Peyer's patch (tissue), 4 donors: ENCODE data around the gene APOBEC4. TPM values are rescaled to one million over a fixed set of nuclear protein-coding genes. Genes with fewer than 3 reads are reported as not detected.

Experiments
- DNase-seq, 3 donors: peaks; one replicate each; pipeline ENCODE4 v3.0.0-alpha.2; 2017 to 2019
- H3K27ac ChIP-seq, 4 donors: fragments of 200-600 bp; sonication (generic); one replicate each; pipeline ENCODE4 v1.5.1; 2016 to 2019
- H3K27me3 ChIP-seq, 2 donors: fragments of 200-600 bp; sonication (generic); one replicate each; pipeline ENCODE4 v1.5.1; 2019
- H3K36me3 ChIP-seq, 3 donors: fragments of 200-600 bp; sonication (generic); one replicate each; pipeline ENCODE4 v1.5.1; 2016 to 2019
- H3K4me1 ChIP-seq, 4 donors: fragments of 200-600 bp; sonication (generic); one replicate each; pipeline ENCODE4 v1.5.1; 2016 to 2019
- H3K4me3 ChIP-seq, 4 donors: fragments of 200-600 bp; sonication (generic); 1 replicate in 3 of 4; 2 replicates in 1 of 4; pipeline ENCODE4 v1.5.1; 2016 to 2019; ENCODE audit warnings: mild to moderate bottlenecking in 1 of 4
- H3K9me3 ChIP-seq, 4 donors: fragments of 200-600 bp; sonication (generic); one replicate each; pipeline ENCODE4 v1.5.1; 2016 to 2019; ENCODE audit warnings: mild to moderate bottlenecking in 1 of 4
- POLR2A ChIP-seq, 2 donors: fragments of 450-650 bp; IDR thresholded peaks; one replicate each; pipeline ENCODE4 v1.5.1; 2017; ENCODE audit warnings: antibody characterized with exemption in 2 of 2, mild to moderate bottlenecking in 2 of 2, moderate library complexity in 2 of 2
- total RNA-seq, 4 donors: library from RNA; depleted of rRNA; stranded (reverse); fragments of >200 nt; gene quantifications; one replicate each; pipeline ENCODE4 v1.1.0, GENCODE V29; 2016
- TF ChIP-seq, protein P1 (sequence below), 6 experiments: fragments of 450-650 bp in 4 of 6; fragments of 200-600 bp in 2 of 6; sonication (generic) in 1 of 6; IDR thresholded peaks; one replicate each; pipeline ENCODE4 v1.5.1; 2017 to 2019; ENCODE audit warnings: antibody characterized with exemption in 6 of 6, mild to moderate bottlenecking in 3 of 6, moderate library complexity in 1 of 6

Gene APOBEC4
- total RNA-seq, 4 donors from 2014 or later = 0.85 TPM; not detected in 3

DNA sequence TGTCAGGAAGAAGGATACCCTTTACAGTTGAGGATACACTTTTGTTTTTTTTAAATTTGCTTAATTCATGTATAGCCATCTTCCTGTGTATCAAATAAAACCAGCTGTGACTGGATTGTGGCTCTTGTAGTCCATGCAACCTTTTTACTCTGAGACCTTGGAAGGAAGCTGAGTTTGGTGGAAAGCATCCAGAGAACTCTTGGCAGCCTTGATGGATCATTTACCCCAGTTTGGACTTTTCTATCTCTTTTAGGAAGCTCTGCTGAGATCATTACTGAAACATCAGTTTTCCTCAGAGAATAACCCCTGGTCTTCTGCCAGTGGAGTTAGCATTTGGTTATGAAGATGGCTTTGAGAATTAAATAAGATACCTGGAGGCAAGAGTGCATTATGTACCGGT lies 21.2 kb upstream of the APOBEC4 start:
- Histone ChIP-seq H3K4me3 (no peak overlapping the region), H3K9me3 (no peaks in the 10 kb centered on the region), H3K27me3 (no peaks in the 10 kb centered on the region), H3K27ac (no peak overlapping the region), H3K36me3 (no peaks in the 10 kb centered on the region), H3K4me1 (no peaks in the 10 kb centered on the region)
- TF ChIP-seq POLR2A (IDR thresholded peaks at IDR 0.05) = no peak
- TF ChIP-seq, protein P1, sequence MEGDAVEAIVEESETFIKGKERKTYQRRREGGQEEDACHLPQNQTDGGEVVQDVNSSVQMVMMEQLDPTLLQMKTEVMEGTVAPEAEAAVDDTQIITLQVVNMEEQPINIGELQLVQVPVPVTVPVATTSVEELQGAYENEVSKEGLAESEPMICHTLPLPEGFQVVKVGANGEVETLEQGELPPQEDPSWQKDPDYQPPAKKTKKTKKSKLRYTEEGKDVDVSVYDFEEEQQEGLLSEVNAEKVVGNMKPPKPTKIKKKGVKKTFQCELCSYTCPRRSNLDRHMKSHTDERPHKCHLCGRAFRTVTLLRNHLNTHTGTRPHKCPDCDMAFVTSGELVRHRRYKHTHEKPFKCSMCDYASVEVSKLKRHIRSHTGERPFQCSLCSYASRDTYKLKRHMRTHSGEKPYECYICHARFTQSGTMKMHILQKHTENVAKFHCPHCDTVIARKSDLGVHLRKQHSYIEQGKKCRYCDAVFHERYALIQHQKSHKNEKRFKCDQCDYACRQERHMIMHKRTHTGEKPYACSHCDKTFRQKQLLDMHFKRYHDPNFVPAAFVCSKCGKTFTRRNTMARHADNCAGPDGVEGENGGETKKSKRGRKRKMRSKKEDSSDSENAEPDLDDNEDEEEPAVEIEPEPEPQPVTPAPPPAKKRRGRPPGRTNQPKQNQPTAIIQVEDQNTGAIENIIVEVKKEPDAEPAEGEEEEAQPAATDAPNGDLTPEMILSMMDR (IDR thresholded peaks at IDR 0.05) = no peak
- DNase-seq = no peak

DNA sequence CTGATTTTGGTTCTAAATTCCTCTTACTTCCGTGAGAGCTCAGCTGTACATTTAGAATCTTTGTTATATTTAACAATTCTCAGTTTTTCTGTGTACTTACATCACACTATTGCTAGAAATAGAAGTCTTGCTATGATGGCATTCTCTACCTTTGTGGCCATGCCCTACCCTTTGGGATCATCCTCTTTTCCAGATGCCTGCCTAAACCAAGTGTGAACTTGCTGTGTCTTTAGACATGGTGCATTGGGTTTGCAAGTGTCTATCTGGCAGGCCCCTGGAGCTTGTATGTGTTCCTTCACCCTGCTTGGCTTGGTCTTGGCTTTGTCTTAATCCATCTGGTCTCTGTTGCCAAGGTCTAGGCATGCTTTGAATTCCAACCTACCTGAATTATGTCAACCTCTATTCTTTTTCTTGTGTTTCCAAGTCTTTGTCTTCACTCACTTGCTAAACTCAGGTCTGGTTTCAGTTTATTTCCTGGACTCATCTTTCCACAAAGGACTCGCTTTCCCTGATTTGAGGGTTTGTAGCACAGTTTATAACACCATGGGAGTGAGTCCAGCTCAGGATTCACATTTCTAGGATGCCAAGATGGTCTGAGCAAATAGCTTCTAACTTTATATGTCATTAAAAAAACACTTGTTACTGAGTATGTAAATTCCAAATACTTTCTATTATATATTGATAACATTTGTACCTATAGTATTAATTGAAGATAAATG lies 20.6 kb upstream of the APOBEC4 start:
- Histone ChIP-seq H3K27ac (no peak overlapping the region), H3K4me1 (no peaks in the 10 kb centered on the region), H3K4me3 (no peak overlapping the region)

DNA sequence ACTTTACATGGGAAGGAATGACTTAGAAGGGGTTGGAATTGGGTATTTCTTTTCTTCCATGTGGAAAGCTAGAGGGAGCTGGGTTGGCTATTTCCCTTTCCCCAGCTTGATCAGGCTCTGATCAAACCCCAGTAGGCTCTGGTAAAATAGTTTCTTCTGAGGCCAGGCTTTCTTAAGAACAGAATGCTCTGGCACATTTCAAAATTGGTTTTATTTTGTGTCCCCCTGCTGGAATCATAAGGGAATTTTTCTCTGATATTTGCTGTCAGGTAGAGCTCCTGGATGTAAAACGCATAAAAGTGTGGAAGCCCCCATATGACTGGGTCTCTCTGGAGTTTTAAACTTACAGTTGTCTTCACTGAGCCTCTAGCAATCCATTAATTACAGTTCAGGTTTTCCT lies 17.1 kb upstream of the APOBEC4 start:
- Histone ChIP-seq H3K27me3 (no peaks in the 10 kb centered on the region), H3K4me1 (no peaks in the 10 kb centered on the region), H3K9me3 (no peaks in the 10 kb centered on the region), H3K27ac (no peak overlapping the region), H3K4me3 (no peak overlapping the region), H3K36me3 (no peaks in the 10 kb centered on the region)
- no peak for TF ChIP-seq POLR2A (IDR thresholded peaks at IDR 0.05)
- TF ChIP-seq, protein P1 (IDR thresholded peaks at IDR 0.05) = no peak
- DNase-seq = no peak

More for the DNA sequence above, 20.6 kb upstream of the APOBEC4 start:
- no peaks in the 10 kb centered on the region for H3K36me3 ChIP-seq
- no peak for DNase-seq
- TF ChIP-seq, protein P1 (IDR thresholded peaks at IDR 0.05) = no peak
- TF ChIP-seq POLR2A (IDR thresholded peaks at IDR 0.05) = no peak
- no peaks in the 10 kb centered on the region for H3K9me3 ChIP-seq
- H3K27me3 ChIP-seq = no peaks in the 10 kb centered on the region

DNA sequence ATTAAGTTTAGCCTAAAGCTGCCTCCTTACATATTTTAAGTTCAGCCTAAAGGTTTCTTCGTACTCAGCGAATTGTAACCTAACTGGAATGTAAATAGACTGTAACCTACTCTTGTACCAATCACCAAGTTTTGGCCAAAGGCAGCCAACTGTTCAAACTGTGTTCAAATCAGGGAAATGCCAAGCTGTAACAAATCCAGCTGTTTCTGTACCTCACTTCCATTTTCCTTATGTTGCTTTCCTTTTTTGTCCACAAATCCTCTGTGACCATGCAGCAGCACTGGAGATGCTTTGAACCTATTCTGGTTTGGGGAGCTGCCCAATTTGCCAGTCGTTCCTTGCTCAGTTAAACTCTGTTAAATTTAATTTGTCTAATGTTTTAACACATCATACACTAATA lies 3.2 kb upstream of the APOBEC4 start:
- H3K4me1 ChIP-seq = peaks cover 0 to 32% (median 3%) of the 10 kb centered on the region in 4 donors
- DNase-seq = no peak
- H3K36me3 ChIP-seq = no peaks in the 10 kb centered on the region
- TF ChIP-seq, protein P1 (IDR thresholded peaks at IDR 0.05) = no peak
- TF ChIP-seq POLR2A (IDR thresholded peaks at IDR 0.05) = no peak
- no peak overlapping the region for H3K4me3 ChIP-seq
- H3K27me3 ChIP-seq = no peaks in the 10 kb centered on the region
- H3K9me3 ChIP-seq = no peaks in the 10 kb centered on the region
- H3K27ac ChIP-seq = no peak overlapping the region

DNA sequence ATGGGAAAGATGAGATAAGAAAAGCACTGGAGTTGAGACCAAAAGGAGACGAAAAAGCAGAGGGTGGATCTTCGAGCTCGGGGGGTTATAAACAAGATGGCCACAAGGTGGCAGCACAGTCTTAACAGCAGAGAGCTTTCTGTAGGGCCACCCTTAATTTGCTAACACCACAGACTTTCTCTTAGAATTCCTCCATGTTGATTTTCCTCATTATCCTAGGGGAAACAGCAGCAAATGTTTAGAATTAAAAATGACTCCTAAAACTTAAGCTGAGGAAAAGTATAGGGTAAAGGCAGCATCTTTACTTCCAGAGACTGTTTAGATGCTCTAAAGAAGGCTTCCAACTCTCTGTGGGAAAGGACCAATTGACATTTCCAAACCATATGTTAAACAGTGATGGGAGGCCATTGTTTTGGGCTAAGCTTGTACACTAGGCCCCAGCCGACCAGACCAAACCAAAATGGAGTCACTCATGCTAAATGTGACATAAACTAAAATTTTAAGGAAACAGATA lies 2.5 kb upstream of the APOBEC4 start:
- no peak overlapping the region for H3K27ac ChIP-seq
- no peak overlapping the region for H3K4me3 ChIP-seq
- peaks cover 0 to 32% (median 3%) of the 10 kb centered on the region in 4 donors for H3K4me1 ChIP-seq
- TF ChIP-seq, protein P1 (IDR thresholded peaks at IDR 0.05) = peak; percentile 63 to 89 (median 84)
- no peak for TF ChIP-seq POLR2A (IDR thresholded peaks at IDR 0.05)
- peak; percentile 73 to 93 (median 77) for DNase-seq
- H3K27me3 ChIP-seq = no peaks in the 10 kb centered on the region
- no peaks in the 10 kb centered on the region for H3K36me3 ChIP-seq
- H3K9me3 ChIP-seq = no peaks in the 10 kb centered on the region
